ENCODE measurements around the gene SPEF2. TPM values are rescaled to one million over a fixed set of nuclear protein-coding genes. Genes with fewer than 3 reads are reported as not detected.

SPEF2 gene
- total RNA-seq, 2 experiments from 2014 or later = 10.6 to 13.0 TPM

GRCh38 chr5:35622974-35623373 lies 5.3 kb downstream of the SPEF2 start:
- no peaks in the 10 kb centered on the region for H3K36me3 Mint-ChIP-seq
- peak overlapping the region; percentile 32 for H3K27ac Mint-ChIP-seq
- peaks cover 46% of the 10 kb centered on the region for H3K4me1 Mint-ChIP-seq (ENCODE audit: low read depth)
- no peaks in the 10 kb centered on the region for H3K27me3 Mint-ChIP-seq
- no peak overlapping the region for H3K4me3 Mint-ChIP-seq
- ChIA-PET POLR2A (no interaction called here), CTCF (no interaction called here)
- no peaks in the 10 kb centered on the region for H3K9me3 Mint-ChIP-seq
- intact Hi-C loops (cut with micrococcal nuclease) = no loop called here
- peak; percentile 28 for DNase-seq

GRCh38 chr5:35623991-35624390 lies 6.3 kb downstream of the SPEF2 start:
- Mint-ChIP-seq H3K4me1 (ENCODE audit: low read depth) (peaks cover 38% of the 10 kb centered on the region), H3K27ac (no peak overlapping the region), H3K9me3 (no peaks in the 10 kb centered on the region), H3K27me3 (no peaks in the 10 kb centered on the region), H3K4me3 (no peak overlapping the region), H3K36me3 (peaks cover 6% of the 10 kb centered on the region)
- POLR2A ChIA-PET = no interaction called here
- no peak for DNase-seq
- intact Hi-C loops (cut with micrococcal nuclease) = no loop called here
- CTCF ChIA-PET = interaction anchor here (1.1 to 3.9 kb wide), 2 partner anchors 27 to 303 kb away, joined by 4 to 17 read pairs; no protein-coding TSS in a partner anchor

- Mint-ChIP-seq H3K4me3 (no peak overlapping the region), H3K4me1 (ENCODE audit: low read depth) (peaks cover 30% of the 10 kb centered on the region), H3K36me3 (peaks cover 20% of the 10 kb centered on the region), H3K27ac (no peak overlapping the region), H3K27me3 (no peaks in the 10 kb centered on the region), H3K9me3 (no peaks in the 10 kb centered on the region)
- POLR2A ChIA-PET = interaction anchor here (1.4 kb wide), 1 partner anchor 9 kb away, joined by 4 read pairs; the partner anchor contains the start of gene SPEF2
- intact Hi-C loops (cut with micrococcal nuclease) = no loop called here
- CTCF ChIA-PET = interaction anchor here (0.9 to 3.9 kb wide), 4 partner anchors 9 to 453 kb away, joined by 4 to 21 read pairs (median 12); partner anchors contain the start of gene SPEF2
- no peak for DNase-seq
Observed at GRCh38 chr5:35626108-35626507, 8.4 kb downstream of the SPEF2 start.

GRCh38 chr5:35626553-35626952 lies 8.9 kb downstream of the SPEF2 start:
- Mint-ChIP-seq H3K27ac (no peak overlapping the region), H3K9me3 (no peaks in the 10 kb centered on the region), H3K4me1 (ENCODE audit: low read depth) (peaks cover 30% of the 10 kb centered on the region), H3K4me3 (no peak overlapping the region), H3K27me3 (no peaks in the 10 kb centered on the region), H3K36me3 (peaks cover 24% of the 10 kb centered on the region)
- POLR2A ChIA-PET = interaction anchor here (1.4 kb wide), 1 partner anchor 9 kb away, joined by 4 read pairs; the partner anchor contains the start of gene SPEF2
- DNase-seq = no peak
- CTCF ChIA-PET = interaction anchor here (0.9 to 3.9 kb wide), 5 partner anchors 9 to 453 kb away, joined by 3 to 21 read pairs (median 7); partner anchors contain the start of gene SPEF2
- intact Hi-C loops (cut with micrococcal nuclease) = no loop called here

GRCh38 chr5:35634326-35634725 lies 16.7 kb downstream of the SPEF2 start:
- Mint-ChIP-seq H3K36me3 (peaks cover 51% of the 10 kb centered on the region), H3K9me3 (peaks cover 13% of the 10 kb centered on the region), H3K27me3 (no peaks in the 10 kb centered on the region), H3K27ac (no peak overlapping the region), H3K4me3 (no peak overlapping the region), H3K4me1 (ENCODE audit: low read depth) (no peaks in the 10 kb centered on the region)
- DNase-seq = no peak
- ChIA-PET CTCF (interaction anchor here (1.5 kb wide), 1 partner anchor 16 kb away, joined by 4 read pairs; no protein-coding TSS in a partner anchor), POLR2A (no interaction called here)
- intact Hi-C loops (cut with micrococcal nuclease) = no loop called here

- CTCF ChIA-PET = no interaction called here
- Mint-ChIP-seq H3K4me1 (ENCODE audit: low read depth) (no peaks in the 10 kb centered on the region), H3K9me3 (no peaks in the 10 kb centered on the region), H3K36me3 (peaks cover 18% of the 10 kb centered on the region), H3K27me3 (no peaks in the 10 kb centered on the region), H3K27ac (no peak overlapping the region), H3K4me3 (no peak overlapping the region)
- intact Hi-C loops (cut with micrococcal nuclease) = no loop called here
- POLR2A ChIA-PET = no interaction called here
- no peak for DNase-seq
Observed at GRCh38 chr5:35640623-35641022, 23.0 kb downstream of the SPEF2 start.

- ChIA-PET CTCF (interaction anchor here (0.5 to 1.0 kb wide), 2 partner anchors 197 to 281 kb away, joined by 5 to 6 read pairs; no protein-coding TSS in a partner anchor), POLR2A (no interaction called here)
- Mint-ChIP-seq H3K27ac (no peak overlapping the region), H3K9me3 (no peaks in the 10 kb centered on the region), H3K4me1 (ENCODE audit: low read depth) (no peaks in the 10 kb centered on the region), H3K36me3 (peaks cover 14% of the 10 kb centered on the region), H3K4me3 (no peak overlapping the region), H3K27me3 (no peaks in the 10 kb centered on the region)
- no peak for DNase-seq
- intact Hi-C loops (cut with micrococcal nuclease) = no loop called here
Observed at GRCh38 chr5:35644543-35644942, 26.9 kb downstream of the SPEF2 start.

- Mint-ChIP-seq H3K27ac (no peak overlapping the region), H3K9me3 (no peaks in the 10 kb centered on the region), H3K4me3 (no peak overlapping the region), H3K27me3 (no peaks in the 10 kb centered on the region), H3K4me1 (ENCODE audit: low read depth) (peaks cover 5% of the 10 kb centered on the region), H3K36me3 (peaks cover 10% of the 10 kb centered on the region)
- ChIA-PET CTCF (no interaction called here), POLR2A (no interaction called here)
- intact Hi-C loops (cut with micrococcal nuclease) = no loop called here
- DNase-seq = no peak
Observed at GRCh38 chr5:35647128-35647527, 29.5 kb downstream of the SPEF2 start.

GRCh38 chr5:35647712-35648111 lies 30.0 kb downstream of the SPEF2 start:
- ChIA-PET POLR2A (interaction anchor here (0.6 kb wide), 1 partner anchor 277 kb away, joined by 3 read pairs; no protein-coding TSS in a partner anchor), CTCF (no interaction called here)
- Mint-ChIP-seq H3K27me3 (no peaks in the 10 kb centered on the region), H3K4me3 (no peak overlapping the region), H3K4me1 (ENCODE audit: low read depth) (peaks cover 5% of the 10 kb centered on the region), H3K9me3 (no peaks in the 10 kb centered on the region), H3K36me3 (peaks cover 8% of the 10 kb centered on the region), H3K27ac (no peak overlapping the region)
- intact Hi-C loops (cut with micrococcal nuclease) = no loop called here
- no peak for DNase-seq

GRCh38 chr5:35651002-35651756 lies 33.5 kb downstream of the SPEF2 start:
- no peak overlapping the region for H3K27ac Mint-ChIP-seq
- no peaks in the 10 kb centered on the region for H3K27me3 Mint-ChIP-seq
- H3K36me3 Mint-ChIP-seq = peaks cover 4% of the 10 kb centered on the region
- no peaks in the 10 kb centered on the region for H3K9me3 Mint-ChIP-seq
- CTCF ChIA-PET = interaction anchor here (0.6 to 5.0 kb wide), 57 partner anchors 9 to 722 kb away, joined by 3 to 216 read pairs (median 4); partner anchors contain the start of genes DNAJC21 and SPEF2
- POLR2A ChIA-PET = interaction anchor here (1.0 to 1.8 kb wide), 3 partner anchors 203 to 276 kb away, joined by 3 to 8 read pairs (median 5); no protein-coding TSS in a partner anchor
- DNase-seq = peak; percentile 74
- no peak overlapping the region for H3K4me3 Mint-ChIP-seq
- H3K4me1 Mint-ChIP-seq (ENCODE audit: low read depth) = peaks cover 10% of the 10 kb centered on the region
- intact Hi-C loops (cut with micrococcal nuclease) = loop anchor here (1.0 to 2.0 kb wide), 5 partner anchors 20 to 275 kb away; partner anchors contain the start of gene SPEF2

GRCh38 chr5:35656721-35657120 lies 39.1 kb downstream of the SPEF2 start:
- CTCF ChIA-PET = no interaction called here
- no peaks in the 10 kb centered on the region for H3K27me3 Mint-ChIP-seq
- DNase-seq = no peak
- POLR2A ChIA-PET = no interaction called here
- H3K27ac Mint-ChIP-seq = no peak overlapping the region
- peaks cover 1% of the 10 kb centered on the region for H3K36me3 Mint-ChIP-seq
- peaks cover 21% of the 10 kb centered on the region for H3K4me1 Mint-ChIP-seq (ENCODE audit: low read depth)
- H3K4me3 Mint-ChIP-seq = no peak overlapping the region
- H3K9me3 Mint-ChIP-seq = no peaks in the 10 kb centered on the region
- intact Hi-C loops (cut with micrococcal nuclease) = no loop called here

- Mint-ChIP-seq H3K4me3 (no peak overlapping the region), H3K4me1 (ENCODE audit: low read depth) (peaks cover 21% of the 10 kb centered on the region), H3K27ac (no peak overlapping the region), H3K9me3 (peaks cover 6% of the 10 kb centered on the region), H3K36me3 (peaks cover 11% of the 10 kb centered on the region), H3K27me3 (no peaks in the 10 kb centered on the region)
- no peak for DNase-seq
- CTCF ChIA-PET = interaction anchor here (0.8 to 5.1 kb wide), 3 partner anchors 12 to 268 kb away, joined by 4 to 51 read pairs (median 4); no protein-coding TSS in a partner anchor
- intact Hi-C loops (cut with micrococcal nuclease) = loop anchor here (2.0 kb wide), 2 partner anchors 119 to 267 kb away; no protein-coding TSS in a partner anchor
- POLR2A ChIA-PET = no interaction called here
Observed at GRCh38 chr5:35657877-35658276, 40.2 kb downstream of the SPEF2 start.

Measured in activated CD4-positive, alpha-beta memory T cell treated with anti-CD3 and anti-CD28 coated beads for 36 hours (primary cell).